Neuron (in vitro differentiated cells): Measurements from ENCODE around the gene GNAT1.

Experiments used
- H2AFZ ChIP-seq: one replicate; pipeline ENCODE4 v1.6.1; 2013; ENCODE audit warnings: low read depth, mild to moderate bottlenecking, inconsistent platforms, low read length, moderate library complexity
- H3K27me3 ChIP-seq: one replicate; pipeline ENCODE4 v1.6.1; 2013; ENCODE audit warnings: low read length; ENCODE audit not compliant: insufficient read depth
- H3K36me3 ChIP-seq: one replicate; pipeline ENCODE4 v1.6.1; 2013; ENCODE audit warnings: low read length; ENCODE audit not compliant: insufficient read depth
- H3K4me1 ChIP-seq: one replicate; pipeline ENCODE4 v1.6.1; 2013; ENCODE audit warnings: low read length; ENCODE audit not compliant: insufficient read depth
- H3K4me3 ChIP-seq: 2 replicates; pipeline ENCODE4 v1.5.1; 2013; ENCODE audit warnings: mild to moderate bottlenecking, low read length, moderate library complexity
- H3K9me3 ChIP-seq: one replicate; pipeline ENCODE4 v1.6.1; 2013; ENCODE audit warnings: low read length

GNAT1 gene

GRCh38 chr3:50166620-50167019, 24.8 kb upstream of the GNAT1 start:
- Histone ChIP-seq H3K36me3 (no peaks in the 10 kb centered on the region), H3K4me1 (peaks cover 36% of the 10 kb centered on the region), H3K27me3 (peaks cover 10% of the 10 kb centered on the region), H2AFZ (no peak overlapping the region), H3K4me3 (no peak overlapping the region), H3K9me3 (no peaks in the 10 kb centered on the region)

- H2AFZ ChIP-seq, result no peak overlapping the region
- no peaks in the 10 kb centered on the region for H3K36me3 ChIP-seq
- H3K9me3 ChIP-seq, result no peaks in the 10 kb centered on the region
- H3K27me3 ChIP-seq, result peaks cover 6% of the 10 kb centered on the region
- H3K4me3 ChIP-seq, result no peak overlapping the region
- peaks cover 36% of the 10 kb centered on the region for H3K4me1 ChIP-seq
Measured at GRCh38 chr3:50167069-50167840, 24.2 kb upstream of the GNAT1 start.

DNA sequence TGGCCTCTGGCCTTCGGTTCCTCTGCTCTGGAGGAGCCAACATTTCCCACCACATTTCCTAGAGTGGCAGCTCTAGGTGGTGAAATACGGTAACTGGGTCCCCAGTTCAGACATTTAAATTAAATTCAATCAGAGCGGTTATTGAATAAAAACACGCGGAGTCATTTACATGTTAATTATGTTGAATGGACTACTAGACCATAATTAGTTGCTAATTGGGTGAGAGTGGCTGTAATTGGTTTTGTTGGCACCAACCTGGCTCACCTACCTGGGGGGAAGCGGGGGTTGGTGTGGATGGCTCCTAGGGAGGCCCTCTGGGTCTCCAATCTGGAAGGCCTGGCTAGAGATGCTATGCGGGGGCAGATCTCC, 23.6 kb upstream of the GNAT1 start:
- H3K27me3 ChIP-seq, result peaks cover 5% of the 10 kb centered on the region
- H3K4me1 ChIP-seq, result peaks cover 36% of the 10 kb centered on the region
- H3K9me3 ChIP-seq, result no peaks in the 10 kb centered on the region
- H3K36me3 ChIP-seq, result no peaks in the 10 kb centered on the region
- H2AFZ ChIP-seq, result no peak overlapping the region
- H3K4me3 ChIP-seq, result no peak overlapping the region

DNA sequence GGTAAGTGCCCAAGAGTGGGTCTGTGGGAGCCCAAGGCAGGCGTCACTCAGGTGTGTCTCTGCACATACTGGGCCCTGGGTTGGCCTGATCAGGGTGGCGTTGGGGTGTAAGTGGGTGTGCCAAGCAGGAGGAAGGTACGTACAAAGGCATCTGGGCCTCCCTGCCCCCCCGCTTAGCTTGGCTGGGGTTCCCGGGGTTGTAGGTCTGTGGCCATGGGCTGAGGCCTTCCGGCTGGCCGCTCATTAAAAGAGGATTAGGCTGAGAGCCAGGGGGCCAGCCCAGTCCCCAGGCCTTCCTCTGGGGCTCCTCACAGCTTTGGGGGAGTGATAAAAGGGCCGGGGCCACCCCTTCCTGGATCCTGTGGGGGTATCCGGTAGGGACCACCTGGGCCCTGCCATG, 23.0 kb upstream of the GNAT1 start:
- H2AFZ ChIP-seq, result no peak overlapping the region
- H3K27me3 ChIP-seq, result peaks cover 5% of the 10 kb centered on the region
- no peaks in the 10 kb centered on the region for H3K36me3 ChIP-seq
- peaks cover 36% of the 10 kb centered on the region for H3K4me1 ChIP-seq
- no peaks in the 10 kb centered on the region for H3K9me3 ChIP-seq
- H3K4me3 ChIP-seq, result no peak overlapping the region

GRCh38 chr3:50168791-50169190, 22.6 kb upstream of the GNAT1 start:
- Histone ChIP-seq H3K4me1 (peaks cover 36% of the 10 kb centered on the region), H2AFZ (no peak overlapping the region), H3K27me3 (peaks cover 5% of the 10 kb centered on the region), H3K4me3 (no peak overlapping the region), H3K9me3 (no peaks in the 10 kb centered on the region), H3K36me3 (no peaks in the 10 kb centered on the region)

- Histone ChIP-seq H2AFZ (no peak overlapping the region), H3K4me3 (no peak overlapping the region), H3K9me3 (no peaks in the 10 kb centered on the region), H3K4me1 (peaks cover 36% of the 10 kb centered on the region), H3K27me3 (peaks cover 5% of the 10 kb centered on the region), H3K36me3 (no peaks in the 10 kb centered on the region)
Measured at GRCh38 chr3:50169232-50169832, 22.1 kb upstream of the GNAT1 start.

- Histone ChIP-seq H3K36me3 (no peaks in the 10 kb centered on the region), H3K4me1 (peaks cover 36% of the 10 kb centered on the region), H3K9me3 (no peaks in the 10 kb centered on the region), H2AFZ (no peak overlapping the region), H3K4me3 (no peak overlapping the region), H3K27me3 (peaks cover 2% of the 10 kb centered on the region)
Measured at GRCh38 chr3:50169858-50170257, 21.6 kb upstream of the GNAT1 start.

GRCh38 chr3:50170689-50171088, 20.7 kb upstream of the GNAT1 start:
- Histone ChIP-seq H3K4me1 (peaks cover 36% of the 10 kb centered on the region), H2AFZ (no peak overlapping the region), H3K9me3 (no peaks in the 10 kb centered on the region), H3K4me3 (no peak overlapping the region), H3K36me3 (no peaks in the 10 kb centered on the region), H3K27me3 (no peaks in the 10 kb centered on the region)

- Histone ChIP-seq H3K4me1 (peaks cover 31% of the 10 kb centered on the region), H3K27me3 (no peaks in the 10 kb centered on the region), H3K4me3 (no peak overlapping the region), H2AFZ (no peak overlapping the region), H3K36me3 (no peaks in the 10 kb centered on the region), H3K9me3 (no peaks in the 10 kb centered on the region)
Measured at GRCh38 chr3:50171540-50172301, 19.7 kb upstream of the GNAT1 start.

DNA sequence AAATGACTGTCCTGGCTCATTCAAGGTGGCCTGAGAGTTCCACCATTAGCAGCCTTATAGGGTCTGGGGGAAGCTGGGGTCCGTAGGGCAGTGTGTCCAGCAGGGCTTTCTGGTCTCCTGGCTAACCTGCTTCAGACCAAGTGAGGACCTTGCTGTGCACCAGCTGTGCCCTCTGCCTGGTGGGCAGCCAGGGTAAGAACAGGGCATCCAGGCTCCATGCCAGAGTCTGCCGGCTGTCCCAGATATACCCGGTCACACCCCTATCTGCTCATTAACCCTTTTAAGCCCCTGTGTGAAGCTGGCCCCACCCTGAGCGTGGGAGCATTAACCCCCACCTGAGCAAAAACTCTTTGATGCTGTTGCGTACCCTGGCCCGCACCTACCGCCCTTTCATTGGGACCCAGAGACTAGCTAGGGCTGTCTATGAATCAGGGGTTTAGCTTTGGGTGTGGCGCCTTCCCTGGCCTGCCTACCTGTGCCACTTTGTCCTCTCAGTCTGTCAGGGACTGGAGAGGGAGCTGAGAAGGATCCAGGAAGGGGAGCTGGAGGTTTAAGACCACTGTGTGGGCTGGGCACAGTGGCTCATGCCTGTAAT, 18.7 kb upstream of the GNAT1 start:
- Histone ChIP-seq H3K27me3 (no peaks in the 10 kb centered on the region), H3K9me3 (no peaks in the 10 kb centered on the region), H3K36me3 (no peaks in the 10 kb centered on the region), H3K4me1 (peaks cover 22% of the 10 kb centered on the region), H3K4me3 (no peak overlapping the region), H2AFZ (no peak overlapping the region)

DNA sequence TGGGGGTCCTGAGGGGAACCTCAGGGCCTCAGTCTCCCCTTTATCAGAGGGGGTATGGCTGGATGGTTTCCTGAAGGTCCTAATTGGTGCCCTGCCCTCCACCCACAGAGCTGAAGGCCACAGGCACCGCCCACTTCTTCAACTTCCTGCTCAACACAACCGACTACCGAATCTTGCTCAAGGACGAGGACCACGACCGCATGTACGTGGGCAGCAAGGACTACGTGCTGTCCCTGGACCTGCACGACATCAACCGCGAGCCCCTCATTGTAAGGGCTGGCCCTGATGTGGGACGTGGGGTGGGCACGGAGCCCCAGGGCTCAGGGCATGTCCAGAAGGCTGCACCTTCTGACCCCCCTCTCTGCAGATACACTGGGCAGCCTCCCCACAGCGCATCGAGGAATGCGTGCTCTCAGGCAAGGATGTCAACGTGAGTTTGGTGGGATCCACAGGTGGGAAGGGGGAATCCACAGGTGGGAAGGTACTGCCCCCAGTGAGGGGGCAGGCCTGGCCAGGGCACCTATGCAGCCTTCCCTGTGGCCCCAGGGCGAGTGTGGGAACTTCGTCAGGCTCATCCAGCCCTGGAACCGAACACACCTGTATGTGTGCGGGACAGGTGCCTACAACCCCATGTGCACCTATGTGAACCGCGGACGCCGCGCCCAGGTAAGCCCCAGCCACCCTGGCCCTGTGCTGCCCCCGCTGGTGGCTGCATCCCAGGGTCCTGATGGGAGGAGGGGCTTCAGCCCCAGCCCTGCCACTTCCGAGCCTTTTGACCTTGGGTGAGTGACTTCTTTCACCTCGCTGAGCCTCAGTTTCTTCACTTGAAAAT, 17.5 kb upstream of the GNAT1 start:
- Histone ChIP-seq H3K4me1 (peaks cover 12% of the 10 kb centered on the region), H3K4me3 (no peak overlapping the region), H3K27me3 (no peaks in the 10 kb centered on the region), H2AFZ (no peak overlapping the region), H3K36me3 (no peaks in the 10 kb centered on the region), H3K9me3 (no peaks in the 10 kb centered on the region)

DNA sequence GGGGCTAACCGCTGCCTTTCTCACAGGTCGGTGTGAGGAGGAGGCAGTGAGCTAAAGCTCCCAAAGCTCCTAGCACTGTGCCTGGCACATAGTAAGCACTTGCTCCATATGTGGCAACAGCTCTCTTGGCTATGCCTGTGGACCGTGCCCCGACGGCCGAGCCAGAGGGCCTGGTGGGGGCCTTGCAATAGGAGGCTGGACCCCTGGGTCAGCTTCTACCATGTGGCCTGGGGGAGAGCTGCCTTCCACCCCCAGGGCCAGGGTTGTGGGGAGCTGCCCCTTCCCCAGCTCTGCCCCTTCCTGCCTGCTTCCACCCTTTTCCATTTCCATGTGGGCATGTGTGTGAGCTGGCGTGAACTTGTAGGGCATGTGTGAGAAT, 16.9 kb upstream of the GNAT1 start:
- Histone ChIP-seq H3K4me1 (peaks cover 10% of the 10 kb centered on the region), H3K9me3 (no peaks in the 10 kb centered on the region), H3K36me3 (no peaks in the 10 kb centered on the region), H3K27me3 (no peaks in the 10 kb centered on the region), H3K4me3 (no peak overlapping the region), H2AFZ (no peak overlapping the region)
